HEK293 (cell line): ENCODE results near the gene MSRB3.

Source experiments
- MYNN ChIP-seq: fragments of 450-650 bp; formaldehyde crosslinking; IDR thresholded peaks from 2 replicates; pipeline ENCODE4 v1.5.1; 2016; ENCODE audit warnings: missing biosample characterization, missing genetic modification characterization, borderline replicate concordance
- ZFP69B ChIP-seq: fragments of 450-650 bp; formaldehyde crosslinking; IDR thresholded peaks from 2 replicates; pipeline ENCODE4 v1.5.1; 2016; ENCODE audit warnings: missing biosample characterization, missing genetic modification characterization
- ZNF121 ChIP-seq: fragments of 450-650 bp; formaldehyde crosslinking; IDR thresholded peaks from 2 replicates; pipeline ENCODE4 v1.5.1; 2016; ENCODE audit warnings: missing biosample characterization, missing genetic modification characterization
- TF ChIP-seq, protein P1 (sequence below): fragments of 450-650 bp; formaldehyde crosslinking; IDR thresholded peaks from 2 replicates; pipeline ENCODE4 v1.5.1; 2016; ENCODE audit warnings: missing biosample characterization, missing genetic modification characterization, low read depth

DNA sequence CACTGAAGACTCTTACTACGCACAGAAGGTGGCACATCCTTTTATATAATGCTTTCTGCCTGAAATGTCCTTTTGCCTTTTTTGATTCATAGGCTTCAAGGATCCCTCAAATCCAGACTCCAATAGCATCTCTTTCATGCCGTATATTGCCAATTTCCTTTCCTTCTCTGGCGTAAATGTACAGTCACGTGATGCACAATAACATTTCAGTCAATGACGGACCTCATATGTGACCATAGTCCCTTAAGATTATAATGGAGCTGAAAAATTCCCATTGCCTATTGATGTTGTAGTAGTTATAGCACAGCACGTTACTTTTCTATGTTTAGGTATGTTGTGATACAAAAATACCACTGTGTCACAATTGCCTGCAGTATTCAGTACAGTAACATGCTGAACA is 196.3 kb downstream of the MSRB3 start:
- TF ChIP-seq ZFP69B (tag by site-specific recombination) (no peak), ZNF121 (tag by site-specific recombination) (no peak), MYNN (tag by site-specific recombination) (no peak)
- TF ChIP-seq, protein P1, sequence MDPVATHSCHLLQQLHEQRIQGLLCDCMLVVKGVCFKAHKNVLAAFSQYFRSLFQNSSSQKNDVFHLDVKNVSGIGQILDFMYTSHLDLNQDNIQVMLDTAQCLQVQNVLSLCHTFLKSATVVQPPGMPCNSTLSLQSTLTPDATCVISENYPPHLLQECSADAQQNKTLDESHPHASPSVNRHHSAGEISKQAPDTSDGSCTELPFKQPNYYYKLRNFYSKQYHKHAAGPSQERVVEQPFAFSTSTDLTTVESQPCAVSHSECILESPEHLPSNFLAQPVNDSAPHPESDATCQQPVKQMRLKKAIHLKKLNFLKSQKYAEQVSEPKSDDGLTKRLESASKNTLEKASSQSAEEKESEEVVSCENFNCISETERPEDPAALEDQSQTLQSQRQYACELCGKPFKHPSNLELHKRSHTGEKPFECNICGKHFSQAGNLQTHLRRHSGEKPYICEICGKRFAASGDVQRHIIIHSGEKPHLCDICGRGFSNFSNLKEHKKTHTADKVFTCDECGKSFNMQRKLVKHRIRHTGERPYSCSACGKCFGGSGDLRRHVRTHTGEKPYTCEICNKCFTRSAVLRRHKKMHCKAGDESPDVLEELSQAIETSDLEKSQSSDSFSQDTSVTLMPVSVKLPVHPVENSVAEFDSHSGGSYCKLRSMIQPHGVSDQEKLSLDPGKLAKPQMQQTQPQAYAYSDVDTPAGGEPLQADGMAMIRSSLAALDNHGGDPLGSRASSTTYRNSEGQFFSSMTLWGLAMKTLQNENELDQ: no peak
